Endothelial cell of hepatic sinusoid (primary cell): ENCODE data around the gene SGK2.

ENCODE experiments used
- in situ Hi-C: cut with HindIII; loops from 2 replicates; pipeline ENCODE4 v1.10.0; 2017; ENCODE audit warnings: low sequenced_read_pairs

SGK2 gene

DNA sequence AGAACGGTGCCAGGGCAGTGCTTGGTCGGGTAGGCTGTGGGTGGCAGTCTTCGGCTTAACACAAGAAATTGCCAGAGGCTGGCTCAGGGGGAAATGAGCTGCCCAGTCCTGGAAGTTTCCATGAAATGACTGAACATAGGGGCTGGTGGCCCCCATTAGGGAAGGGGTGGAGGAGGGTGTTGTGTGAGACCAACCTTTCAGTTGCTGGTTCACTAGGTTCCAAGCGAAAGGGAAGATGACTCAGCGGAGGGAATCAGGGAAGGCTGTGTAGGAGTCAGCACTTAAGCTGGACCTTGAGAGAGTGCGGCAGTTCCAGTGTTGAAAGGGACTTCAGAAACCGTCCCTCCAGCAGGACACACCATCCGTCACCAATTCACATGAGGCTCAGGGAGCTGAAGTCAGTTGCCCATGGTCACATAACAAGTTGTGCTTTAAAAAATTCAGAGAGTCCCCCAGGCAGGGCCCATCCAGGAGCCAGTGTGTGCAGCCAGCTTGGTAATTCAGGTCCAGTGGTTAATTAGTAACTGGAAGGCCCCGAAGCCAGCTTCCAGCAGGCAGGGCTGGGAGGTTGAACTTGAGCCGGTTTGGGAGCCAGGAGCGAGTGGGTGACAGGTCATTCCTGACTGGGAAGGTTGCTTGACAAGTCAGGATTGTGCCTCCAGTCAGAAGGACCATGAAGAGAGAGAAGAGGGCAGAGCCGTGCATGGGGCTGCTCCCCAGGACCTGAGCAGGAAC, at the start of gene SGK2:
SGK2 (plus strand) TSS at position 616 of the 735 bp plus-strand sequence. CDS start 7,469 bp downstream, outside the sequence.
- in situ Hi-C loops = no loop called here

DNA sequence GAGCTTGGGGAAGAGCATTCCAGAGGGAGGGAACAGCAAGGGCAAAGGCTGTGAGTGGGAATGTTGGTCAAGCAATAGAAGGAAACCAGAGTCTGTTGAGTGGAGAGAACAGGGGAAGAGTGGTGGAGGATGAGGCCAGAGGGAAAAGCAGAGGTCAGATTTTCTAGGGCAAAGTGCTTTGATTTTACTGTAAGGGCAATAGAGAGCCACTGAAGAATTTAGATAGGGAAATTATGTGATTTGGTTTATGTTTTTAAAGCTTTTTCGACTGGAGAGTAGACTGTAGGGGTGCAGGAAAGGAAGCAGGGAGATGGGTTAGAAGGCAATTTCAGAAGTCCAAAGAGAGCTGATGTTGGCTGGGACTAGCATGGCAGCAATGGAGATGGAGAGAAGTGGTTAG, 46.9 kb upstream of the SGK2 start:
- in situ Hi-C loops = no loop called here

DNA sequence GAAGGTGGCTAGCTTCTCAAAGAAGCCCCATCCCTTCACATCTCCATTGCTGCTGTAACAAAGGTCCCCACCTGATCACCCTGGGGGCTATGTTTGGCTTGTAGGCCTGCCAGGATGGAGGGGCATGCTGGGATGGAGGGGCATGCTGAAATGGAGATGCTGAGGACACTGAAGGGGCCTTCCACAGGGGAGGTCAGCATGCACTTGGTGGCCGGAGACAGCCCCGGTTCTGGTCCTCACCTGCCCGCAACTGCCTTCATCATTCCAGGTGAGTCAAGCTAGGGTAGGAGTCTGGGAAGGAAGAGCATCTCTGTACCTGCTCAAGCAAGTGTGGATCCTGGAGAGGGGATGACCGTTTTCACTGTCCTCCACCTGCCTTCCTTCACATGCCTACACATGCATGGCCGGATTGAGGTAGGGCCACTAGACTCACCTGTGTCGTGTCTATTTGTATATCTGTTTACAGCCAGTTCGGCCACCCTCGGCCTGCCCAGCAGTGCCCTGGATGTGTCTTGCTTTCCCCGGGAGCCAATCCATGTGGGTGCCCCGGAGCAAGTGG, 45.4 kb upstream of the SGK2 start:
- in situ Hi-C loops = no loop called here

DNA sequence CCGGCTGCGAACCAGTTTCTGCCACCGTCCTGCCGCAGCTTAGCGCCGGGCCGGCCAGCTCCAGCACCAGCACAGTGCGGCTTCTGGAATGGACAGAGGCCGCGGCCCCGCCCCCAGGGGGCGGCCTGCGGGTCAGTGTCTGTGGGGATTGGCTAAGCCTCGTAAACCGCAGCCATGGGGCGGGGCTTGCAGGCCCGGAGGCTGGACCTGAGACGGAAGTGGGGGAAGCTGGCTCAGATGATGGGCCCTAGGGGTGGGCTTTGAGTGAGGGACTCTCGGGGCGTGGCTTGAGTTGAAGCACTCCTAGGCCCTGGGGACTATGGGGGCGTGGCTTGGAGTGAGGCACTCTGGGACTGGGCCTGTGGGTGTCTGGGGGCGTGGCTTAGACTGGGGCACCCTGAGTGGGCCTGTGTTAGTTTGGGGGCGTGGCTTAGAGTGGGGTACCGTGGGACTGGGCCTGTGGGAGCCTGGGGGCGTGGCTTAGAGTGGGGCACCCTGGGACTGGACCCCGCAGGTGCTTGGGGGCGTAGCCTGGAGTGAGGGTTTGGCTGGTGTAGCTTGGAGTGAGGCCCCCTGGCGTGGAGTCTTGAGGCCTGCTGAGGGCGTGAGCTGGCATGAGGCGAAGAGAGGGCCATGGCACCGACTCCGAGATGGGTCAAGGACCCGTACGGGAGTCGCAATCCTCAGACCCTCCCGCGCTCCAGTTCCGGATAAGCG, 44.7 kb upstream of the SGK2 start:
- in situ Hi-C loops = no loop called here

DNA sequence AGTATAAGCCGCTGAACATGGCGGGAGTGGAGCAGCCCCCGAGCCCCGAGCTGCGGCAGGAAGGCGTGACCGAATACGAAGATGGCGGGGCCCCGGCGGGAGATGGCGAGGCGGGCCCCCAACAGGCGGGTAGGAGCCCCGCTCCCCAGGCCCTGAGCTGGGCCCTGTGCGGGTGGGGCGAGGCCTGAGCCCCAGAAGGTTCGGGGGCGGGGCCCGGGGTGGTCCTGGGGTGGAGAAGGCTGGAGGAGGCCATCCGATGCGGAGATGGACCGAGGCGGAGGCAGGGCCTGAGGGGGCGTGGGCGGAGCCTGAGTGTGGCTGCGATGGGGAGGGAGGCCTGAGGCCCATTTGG, 44.2 kb upstream of the SGK2 start:
- in situ Hi-C loops = no loop called here

DNA sequence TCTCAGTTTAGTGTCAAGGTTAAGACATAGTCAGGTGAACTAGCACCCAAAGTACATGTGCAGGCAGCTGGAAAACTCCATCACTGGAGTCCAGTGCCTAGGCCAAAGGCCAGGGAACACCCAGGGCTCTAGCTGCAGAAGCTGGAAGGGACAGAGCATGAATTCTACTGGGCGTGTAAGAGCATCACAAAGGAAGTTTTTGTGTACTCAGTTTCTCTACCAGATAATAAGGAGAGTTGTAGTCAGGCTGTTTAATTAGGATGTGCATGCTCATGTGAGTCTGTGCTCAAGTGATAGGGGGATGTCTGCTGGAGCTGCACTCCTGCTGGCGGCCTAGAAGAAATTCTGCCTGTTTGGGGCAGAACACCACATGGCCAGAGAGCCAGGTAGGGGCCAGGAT, 43.2 kb upstream of the SGK2 start:
- in situ Hi-C loops = no loop called here

DNA sequence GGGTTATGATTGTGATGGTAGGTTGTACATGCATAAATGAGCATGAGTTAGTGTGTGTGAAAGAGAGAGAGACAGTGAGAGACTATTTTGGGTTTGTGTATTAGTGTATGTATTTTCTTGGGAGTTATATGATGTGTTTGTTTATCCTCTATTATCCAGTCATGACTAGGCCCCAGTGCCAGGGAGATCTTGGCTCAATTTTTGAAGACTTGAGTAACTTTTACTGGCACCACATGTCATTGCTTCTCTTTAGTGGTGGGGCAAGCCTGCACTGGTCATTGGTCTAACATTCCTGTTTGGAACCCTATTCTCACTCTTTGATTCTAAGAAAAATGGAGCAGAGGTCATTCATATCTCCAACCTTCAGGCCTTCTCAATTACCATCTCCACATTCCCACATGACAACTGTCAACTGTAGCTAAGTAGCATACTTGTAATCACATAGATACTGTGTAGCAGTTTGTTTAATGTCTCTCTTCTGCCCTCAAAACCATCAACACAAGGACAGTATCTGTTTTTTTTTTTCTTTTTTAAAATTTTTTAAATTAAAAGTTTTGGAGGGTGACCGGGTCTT, 42.5 kb upstream of the SGK2 start:
- in situ Hi-C loops = no loop called here

DNA sequence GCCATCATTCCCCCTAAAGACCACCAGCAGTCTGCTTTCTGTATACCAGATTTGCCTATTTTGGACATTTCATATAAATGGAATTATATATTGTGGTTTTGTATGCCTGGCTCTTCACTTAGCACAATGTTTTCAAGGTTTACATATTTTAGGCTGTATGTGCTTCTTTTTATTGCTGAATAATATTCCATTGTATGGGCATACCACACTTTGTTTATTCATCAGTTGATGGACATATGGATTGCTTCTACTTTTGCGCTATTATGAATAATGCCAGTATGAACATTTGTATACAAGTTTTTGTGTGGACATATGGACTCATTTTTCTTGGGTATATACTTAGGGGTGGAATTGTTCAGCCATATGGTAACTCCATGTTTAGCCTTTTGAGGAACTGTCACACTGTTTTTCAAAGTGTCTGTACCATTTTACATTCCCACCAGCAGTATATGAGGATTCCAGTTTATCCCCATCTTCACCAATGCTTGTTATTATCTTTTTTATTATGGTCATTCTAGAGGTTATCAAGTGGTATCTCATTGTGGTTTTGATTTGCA, 38.7 kb upstream of the SGK2 start:
- in situ Hi-C loops = no loop called here

DNA sequence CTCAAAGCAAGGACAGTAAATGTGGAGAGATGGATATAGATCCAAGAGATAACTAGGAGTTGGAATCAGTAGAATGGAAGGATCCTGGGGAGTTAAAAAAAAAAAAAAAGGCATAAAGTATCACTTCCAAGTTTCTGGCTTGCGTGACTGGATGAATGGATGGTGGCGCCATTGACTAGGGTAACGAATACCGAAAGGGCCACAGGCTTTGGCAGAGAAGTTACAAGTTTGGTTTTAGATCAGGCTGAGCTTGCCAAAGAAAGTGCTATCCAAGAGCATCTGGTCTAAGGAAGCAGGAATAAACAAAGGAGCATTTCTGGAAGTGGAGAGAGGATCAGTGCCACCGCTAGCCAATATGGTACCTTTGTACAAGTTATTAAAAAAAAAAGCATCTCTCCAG, 33.8 kb upstream of the SGK2 start:
- in situ Hi-C loops = no loop called here

DNA sequence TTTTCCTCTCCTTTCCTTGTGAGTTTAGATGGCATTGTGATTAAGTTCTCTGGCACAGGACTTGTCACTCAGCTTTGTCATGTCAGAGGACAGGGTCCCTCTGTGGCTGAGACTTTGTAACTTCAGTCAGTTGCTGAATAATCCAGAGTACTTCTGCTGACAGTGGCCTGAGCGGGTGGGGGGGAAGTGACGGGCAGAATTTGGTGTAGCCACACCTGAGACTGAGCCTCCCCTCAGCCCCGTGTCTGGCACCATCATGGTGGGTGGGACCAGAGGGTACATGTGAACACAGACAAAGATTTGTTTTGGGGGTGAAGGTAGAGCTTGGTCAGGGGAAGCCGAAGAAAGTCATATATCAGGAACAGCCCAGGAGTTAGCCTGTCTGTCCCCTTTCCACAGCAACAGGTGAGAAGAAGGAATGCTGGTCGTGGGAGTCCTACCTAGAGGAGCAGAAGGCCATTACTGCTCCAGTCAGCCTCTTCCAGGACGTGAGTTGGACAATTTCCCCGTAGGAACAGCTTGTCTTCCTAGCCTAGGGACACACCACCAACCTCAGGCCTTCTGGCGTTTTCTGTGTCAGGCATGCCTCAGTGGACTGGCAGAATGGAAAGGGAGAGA, 30.5 kb upstream of the SGK2 start:
- in situ Hi-C loops = no loop called here

DNA sequence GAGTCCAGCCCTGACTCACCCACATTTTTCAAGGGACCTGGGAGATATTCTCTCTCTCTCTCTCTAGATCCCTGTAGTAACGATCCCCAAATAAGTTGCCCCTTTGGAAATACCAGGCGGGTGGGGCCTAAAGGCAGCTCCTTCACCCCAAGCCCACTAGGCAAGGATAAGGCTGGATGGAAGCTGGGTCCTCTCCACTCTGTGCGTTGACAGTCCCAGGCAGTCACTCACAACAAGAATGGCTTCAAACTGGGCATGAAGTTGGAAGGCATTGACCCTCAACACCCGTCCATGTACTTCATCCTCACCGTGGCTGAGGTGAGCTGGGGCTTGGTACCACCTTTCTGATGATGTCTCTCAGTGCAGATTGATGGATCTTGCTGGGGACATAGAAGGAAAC, 29.8 kb upstream of the SGK2 start:
- in situ Hi-C loops = no loop called here

DNA sequence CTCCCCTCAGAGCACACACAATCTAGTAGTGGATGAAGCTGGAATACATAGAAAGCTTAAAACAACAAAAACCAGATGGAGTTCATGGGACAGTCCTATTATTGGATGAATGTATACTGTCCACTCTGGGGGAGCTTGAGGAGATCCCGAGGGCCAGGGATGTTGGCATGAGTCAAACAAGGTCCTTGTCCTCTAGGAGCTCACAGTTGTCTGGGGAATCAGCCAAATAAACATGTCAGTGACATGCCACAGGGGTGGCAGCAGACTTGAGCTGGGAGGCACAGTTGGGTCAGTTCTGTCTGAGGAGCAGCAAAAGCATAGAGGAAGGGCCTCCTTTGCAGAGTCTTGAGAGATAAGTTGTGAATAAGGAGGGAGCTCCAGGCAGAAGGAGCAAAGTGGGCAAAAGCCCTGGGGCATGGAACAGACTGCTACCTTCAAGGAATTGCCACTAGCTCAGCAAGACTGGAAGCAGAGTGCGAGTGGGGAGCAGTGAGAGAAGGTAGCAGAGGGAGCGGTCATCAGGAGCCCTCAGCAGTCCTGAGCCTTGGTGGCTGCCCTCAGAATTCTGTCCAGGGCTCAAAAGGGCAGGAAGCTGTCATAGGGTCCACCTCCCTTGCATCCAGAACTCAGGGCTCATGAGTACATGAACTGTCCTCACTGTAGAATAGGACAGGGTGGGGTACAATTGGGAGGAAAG, 29.2 kb upstream of the SGK2 start:
- in situ Hi-C loops = no loop called here

DNA sequence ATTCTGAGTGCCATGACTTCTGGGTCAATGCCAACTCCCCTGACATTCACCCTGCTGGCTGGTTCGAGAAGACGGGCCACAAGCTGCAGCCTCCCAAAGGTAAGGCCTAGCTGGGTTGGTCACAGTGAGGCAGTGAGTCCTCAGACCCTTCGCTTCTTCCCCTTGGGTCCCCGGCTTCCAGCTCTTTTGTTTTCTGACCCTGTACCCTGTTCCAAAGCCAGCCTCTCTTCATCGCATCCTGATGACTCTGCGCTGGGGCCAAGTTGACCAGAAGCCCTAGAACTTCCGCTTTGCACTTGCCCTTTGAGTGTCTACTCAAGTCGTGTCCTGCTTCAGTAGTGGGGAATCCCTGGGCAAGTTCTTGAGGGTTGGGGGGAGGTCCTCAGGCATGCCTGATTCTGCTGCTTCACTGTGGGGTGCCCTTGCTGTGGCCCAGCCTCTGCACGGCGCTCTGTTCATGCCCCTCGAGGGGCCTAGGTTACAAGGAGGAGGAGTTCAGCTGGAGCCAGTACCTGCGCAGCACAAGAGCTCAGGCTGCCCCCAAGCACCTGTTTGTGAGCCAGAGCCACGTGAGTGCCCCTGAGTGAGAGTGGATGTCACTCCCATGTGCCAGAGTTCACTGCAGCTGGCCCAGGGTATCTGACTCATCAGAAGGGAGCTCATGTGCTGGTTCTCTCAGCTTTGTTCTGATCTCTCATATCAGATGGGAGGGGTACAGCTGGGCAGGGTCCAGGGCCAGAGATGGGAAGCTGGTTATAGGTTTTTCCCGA, 28.3 kb upstream of the SGK2 start:
- in situ Hi-C loops = no loop called here

DNA sequence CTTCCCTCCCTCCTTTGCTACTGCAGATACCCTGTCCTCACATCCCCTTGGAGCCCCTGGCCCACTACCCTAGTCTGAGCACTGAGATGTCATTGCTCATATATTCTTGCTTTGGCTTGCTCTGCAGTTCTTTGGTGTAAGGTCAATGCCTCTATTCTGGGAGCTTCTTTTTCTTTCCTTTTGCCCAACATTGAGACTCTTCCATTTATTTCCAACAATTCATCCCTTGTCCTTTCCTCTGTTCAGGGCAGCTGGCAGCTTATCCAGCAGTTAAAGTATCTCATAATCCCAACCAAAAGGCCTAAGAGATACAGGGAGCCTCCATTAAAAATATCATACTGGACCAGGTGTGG, 27.8 kb upstream of the SGK2 start:
- in situ Hi-C loops = no loop called here

DNA sequence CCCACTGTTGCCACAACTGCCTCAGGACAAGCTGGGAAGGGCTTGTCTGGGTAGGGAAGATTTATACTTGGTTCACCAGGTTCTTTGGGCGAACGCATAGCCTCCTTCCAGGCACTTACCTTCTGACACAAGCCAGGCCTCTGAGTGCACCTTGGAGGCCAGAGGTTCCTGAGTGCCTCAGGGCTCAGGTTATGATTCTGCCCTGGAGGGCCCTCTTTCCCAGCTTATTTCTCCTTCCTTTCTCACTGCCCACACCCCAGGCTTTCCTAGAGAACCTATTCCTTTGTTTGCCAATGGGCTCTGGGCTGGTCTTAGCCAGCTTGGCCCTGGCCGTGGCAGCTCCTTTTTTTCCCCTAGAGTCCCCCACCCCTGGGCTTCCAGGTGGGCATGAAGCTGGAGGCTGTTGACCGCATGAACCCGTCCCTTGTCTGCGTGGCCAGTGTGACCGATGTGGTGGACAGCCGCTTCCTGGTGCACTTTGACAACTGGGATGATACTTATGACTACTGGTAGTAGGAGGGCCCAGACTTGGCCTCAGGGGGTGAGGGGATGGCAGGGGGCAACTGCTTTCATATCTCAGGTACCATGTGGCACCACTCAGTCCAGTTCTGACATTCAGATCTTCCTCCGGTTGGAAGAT, 26.3 kb upstream of the SGK2 start:
- in situ Hi-C loops = no loop called here

DNA sequence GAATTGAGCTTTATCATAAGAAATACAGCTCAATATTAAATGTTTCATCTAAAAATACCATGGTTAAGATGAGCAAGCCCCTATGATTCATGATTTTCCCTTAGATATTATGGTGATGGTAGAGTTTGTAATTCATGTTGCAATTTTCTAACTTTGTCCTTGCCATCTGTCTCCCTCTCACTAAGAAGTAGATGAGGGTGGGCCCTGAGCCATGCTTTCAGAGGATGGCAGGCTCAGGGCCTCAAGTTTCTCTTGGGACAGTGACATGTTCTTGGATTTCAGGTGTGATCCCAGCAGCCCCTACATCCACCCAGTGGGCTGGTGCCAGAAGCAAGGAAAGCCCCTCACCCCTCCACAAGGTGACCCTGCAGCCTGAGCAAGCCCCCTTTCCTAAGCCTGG, 25.8 kb upstream of the SGK2 start:
- in situ Hi-C loops = no loop called here

DNA sequence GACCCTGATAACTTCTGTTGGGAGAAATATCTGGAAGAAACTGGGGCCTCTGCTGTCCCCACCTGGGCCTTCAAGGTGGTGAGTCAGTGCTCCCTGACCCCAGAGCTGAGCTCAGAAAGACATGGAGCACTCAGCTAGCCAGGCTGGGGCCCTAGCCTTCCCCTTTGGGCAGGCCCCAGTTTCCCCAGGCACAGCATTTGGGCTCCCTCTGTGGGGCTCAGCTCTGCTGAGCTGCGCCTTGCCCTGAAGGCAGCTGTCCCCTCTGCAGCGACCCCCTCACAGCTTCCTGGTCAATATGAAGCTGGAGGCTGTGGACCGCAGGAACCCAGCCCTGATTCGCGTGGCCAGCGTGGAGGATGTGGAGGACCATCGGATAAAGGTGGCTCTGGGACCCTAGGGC, 24.8 kb upstream of the SGK2 start:
- in situ Hi-C loops = no loop called here

DNA sequence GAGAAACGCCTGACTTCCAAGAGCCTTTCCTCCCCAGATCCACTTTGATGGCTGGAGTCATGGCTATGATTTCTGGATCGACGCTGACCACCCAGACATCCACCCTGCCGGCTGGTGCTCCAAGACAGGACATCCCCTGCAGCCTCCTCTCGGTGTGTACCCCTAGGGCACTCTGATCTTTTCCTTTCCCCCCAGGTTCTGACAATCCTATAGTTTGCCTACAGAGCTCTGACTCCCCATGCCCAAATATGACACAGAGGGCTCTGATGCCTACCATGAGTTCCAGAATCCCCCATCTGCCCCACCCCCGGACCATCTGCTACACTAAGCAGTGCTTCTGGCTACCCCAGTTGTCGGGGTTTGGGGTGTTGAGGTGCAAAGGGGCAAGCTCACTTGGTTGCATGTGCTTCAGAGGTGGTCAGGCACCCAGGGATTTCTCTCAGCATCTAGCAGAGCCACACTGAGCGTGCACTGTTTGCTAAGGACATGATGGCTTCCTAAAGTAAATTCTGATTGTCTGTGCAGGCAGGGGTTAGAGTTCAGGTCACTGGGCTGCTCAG, 24.0 kb upstream of the SGK2 start:
- in situ Hi-C loops = no loop called here

DNA sequence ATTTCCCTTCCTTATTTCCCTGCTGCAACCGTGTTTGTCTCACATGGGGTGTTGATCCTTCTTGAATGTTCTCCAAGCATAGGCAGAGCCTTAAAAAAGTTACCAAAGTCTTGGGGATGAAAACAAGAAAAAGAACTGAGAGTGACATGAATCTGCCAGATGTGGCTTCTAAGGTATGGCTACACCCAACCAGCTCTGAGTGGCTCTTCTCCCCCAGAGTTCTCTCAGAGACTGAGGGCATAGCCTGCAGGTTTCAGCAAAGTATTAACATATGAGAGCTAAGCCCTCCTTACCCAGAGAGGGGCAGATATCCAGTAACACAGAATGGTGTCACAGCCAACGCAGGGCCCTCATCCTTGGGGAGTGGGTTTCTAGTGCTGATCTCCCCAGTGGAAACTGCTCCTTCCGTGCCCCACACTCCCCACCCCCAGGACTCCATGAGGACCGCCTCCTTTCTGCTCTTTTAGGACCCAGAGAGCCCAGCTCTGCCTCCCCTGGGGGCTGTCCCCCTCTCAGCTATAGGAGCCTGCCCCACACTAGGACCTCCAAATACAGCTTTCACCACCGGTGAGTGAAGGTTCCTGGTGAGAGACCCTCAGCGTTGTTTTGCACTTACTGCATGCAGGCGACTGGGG, 23.3 kb upstream of the SGK2 start:
- in situ Hi-C loops = no loop called here
